Stimulated activated naive CD4-positive, alpha-beta T cell treated with Interleukin-2 at 50 U/mL for 16 hours (primary cell): ENCODE data around the gene HIVEP2.

ENCODE experiments used
- DNase-seq: peaks from one replicate; lab custom pipeline; 2025; lab: John Stamatoyannopoulos, UW

Gene HIVEP2

GRCh38 chr6:142914937-142915697 is 29.9 kb downstream of the HIVEP2 start:
- DNase-seq: no peak

GRCh38 chr6:142914369-142914768 is 30.6 kb downstream of the HIVEP2 start:
- DNase-seq: no peak

- DNase-seq: peak; percentile 70
Observed at GRCh38 chr6:142913511-142914047, 31.4 kb downstream of the HIVEP2 start.

- DNase-seq: no peak
Observed at GRCh38 chr6:142913036-142913510, 31.9 kb downstream of the HIVEP2 start.

- DNase-seq: no peak
Observed at GRCh38 chr6:142912125-142912524, 32.9 kb downstream of the HIVEP2 start.

- no peak for DNase-seq
Observed at GRCh38 chr6:142911430-142911829, 33.5 kb downstream of the HIVEP2 start.

- no peak for DNase-seq
Observed at GRCh38 chr6:142909686-142910085, 35.3 kb downstream of the HIVEP2 start.

- DNase-seq: no peak
Observed at GRCh38 chr6:142908235-142908634, 36.7 kb downstream of the HIVEP2 start.

GRCh38 chr6:142907544-142907943 is 37.4 kb downstream of the HIVEP2 start:
- DNase-seq: peak; percentile 16

- DNase-seq: no peak
Observed at GRCh38 chr6:142906945-142907470, 38.0 kb downstream of the HIVEP2 start.

- DNase-seq: no peak
Observed at GRCh38 chr6:142903812-142904211, 41.2 kb downstream of the HIVEP2 start.

- DNase-seq: peak; percentile 58
Observed at GRCh38 chr6:142902636-142903053, 42.3 kb downstream of the HIVEP2 start.

GRCh38 chr6:142901611-142902010 is 43.4 kb downstream of the HIVEP2 start:
- DNase-seq: no peak

- no peak for DNase-seq
Observed at GRCh38 chr6:142900227-142900971, 44.6 kb downstream of the HIVEP2 start.

- DNase-seq: no peak
Observed at GRCh38 chr6:142898927-142899895, 45.8 kb downstream of the HIVEP2 start.

- DNase-seq: no peak
Observed at GRCh38 chr6:142897659-142898058, 47.3 kb downstream of the HIVEP2 start.

GRCh38 chr6:142896732-142897131 is 48.2 kb downstream of the HIVEP2 start:
- DNase-seq: no peak

GRCh38 chr6:142893088-142893487 is 51.9 kb downstream of the HIVEP2 start:
- no peak for DNase-seq

- DNase-seq: no peak
Observed at GRCh38 chr6:142892254-142893021, 52.5 kb downstream of the HIVEP2 start.

- DNase-seq: no peak
Observed at GRCh38 chr6:142891454-142891853, 53.5 kb downstream of the HIVEP2 start.

GRCh38 chr6:142888456-142888855 is 56.5 kb downstream of the HIVEP2 start:
- no peak for DNase-seq
